ENCODE measurements around the gene ARHGEF5. TPM values are rescaled to one million over a fixed set of nuclear protein-coding genes. Genes with fewer than 3 reads are reported as not detected.
A peak's percentile ranks its signal among the peaks of the same experiment; 100 is the strongest.
"Not testable (repeated sequence)": the region's sequence is repeated elsewhere in the genome, so short reads cannot be mapped to it uniquely, and the experiment has no call there.

The ARHGEF5 gene
- total and polyA plus RNA-seq, 9 of the 15 experiments (the other 6 are each of a cell fraction or from before 2014, with no cell fraction given): 0.03 to 0.49 (median 0.10) TPM; not detected in 1

DNA sequence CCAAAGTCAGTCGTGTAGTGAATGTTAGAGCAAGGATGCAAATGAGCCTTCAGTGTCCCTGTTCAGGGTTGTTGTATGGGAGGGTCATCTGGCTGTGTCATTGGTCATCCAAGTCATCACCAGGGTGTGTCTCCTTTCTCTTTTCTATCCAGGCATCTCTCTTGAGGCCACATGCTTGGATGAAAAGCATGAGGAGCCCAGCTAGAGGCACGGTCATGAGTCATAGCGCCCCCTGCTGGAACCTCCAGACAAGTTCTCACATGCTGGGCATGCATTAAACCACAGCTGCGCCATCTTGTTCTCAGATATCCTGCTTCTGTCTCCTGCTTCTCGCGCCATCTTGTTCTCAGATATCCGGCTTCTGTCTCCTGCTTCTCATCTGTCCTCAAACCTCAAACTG lies 14.0 kb downstream of the ARHGEF5 start:
- H3K4me3 ChIP-seq; CTCF ChIA-PET (ENCODE audit: low intra/inter-chr PET ratio); in situ Hi-C loops (cut with MboI); H3K4me2 ChIP-seq (ENCODE audit: insufficient read depth, low read length); POLR2A ChIA-PET; H3K36me3 ChIP-seq (ENCODE audit: control insufficient read depth, insufficient read depth, low read length); intact Hi-C loops (cut with micrococcal nuclease); H4K20me1 ChIP-seq (replicated peaks; ENCODE audit: control insufficient read depth, insufficient read depth, low read length); BruUV-seq (replicated peaks); H3K9me3 ChIP-seq (replicated peaks; ENCODE audit: control insufficient read depth, insufficient read depth, low read depth, low read length); H2AFZ ChIP-seq (ENCODE audit: low read depth, low read length); H3K9me1 ChIP-seq (ENCODE audit: control insufficient read depth, insufficient read depth, low read length); H3K27me3 ChIP-seq (ENCODE audit: control insufficient read depth in 2 of 2, insufficient read depth in 2 of 2, low read length in 2 of 2); DNase-seq (ENCODE audit: extremely low read depth in 1 of 4, low spot score in 3 of 4); H3K27ac ChIP-seq (ENCODE audit: extremely low read depth, low read depth, low read length); H3K9ac ChIP-seq (ENCODE audit: insufficient read depth in 1 of 2, low read depth in 2 of 2, low read length in 2 of 2); H3K79me2 ChIP-seq (ENCODE audit: control insufficient read depth, insufficient read depth, low read length); H3K4me1 ChIP-seq (replicated peaks in 1 of 2; ENCODE audit: control insufficient read depth in 2 of 2, insufficient read depth in 2 of 2, low read length in 2 of 2): not testable (repeated sequence)
- ATAC-seq (peak; percentile 78), FAIRE-seq (peak; percentile 79)
- WGBS (ENCODE audit: insufficient coverage, low coverage, missing lambda C conversion rate): no CpG with 5 or more reads among the region's 7 CpGs

GRCh38 chr7:144378651-144379050 lies 23.4 kb downstream of the ARHGEF5 start:
- 3% methylated on average over 9 of the region's 9 CpGs for WGBS (ENCODE audit: insufficient coverage, low coverage, missing lambda C conversion rate)
- ChIA-PET POLR2A (no interaction called here), CTCF (ENCODE audit: low intra/inter-chr PET ratio) (no interaction called here)
- Histone ChIP-seq H3K9ac (ENCODE audit: insufficient read depth in 1 of 2, low read depth in 2 of 2, low read length in 2 of 2) (peak overlapping the region in 1 of 2 experiments; percentile 45; a peak in 1 of 4 replicates), H3K27me3 (ENCODE audit: control insufficient read depth in 2 of 2, insufficient read depth in 2 of 2, low read length in 2 of 2) (no peaks in the 10 kb centered on the region), H3K9me3 (replicated peaks; ENCODE audit: control insufficient read depth, insufficient read depth, low read depth, low read length) (no peaks in the 10 kb centered on the region), H3K9me1 (ENCODE audit: control insufficient read depth, insufficient read depth, low read length) (no peaks in the 10 kb centered on the region), H3K4me1 (replicated peaks in 1 of 2; ENCODE audit: control insufficient read depth in 2 of 2, insufficient read depth in 2 of 2, low read length in 2 of 2) (peaks cover 0 to 5% of the 10 kb centered on the region in 2 experiments; a peak in 2 of 5 replicates), H3K4me2 (ENCODE audit: insufficient read depth, low read length) (peak overlapping the region; percentile 14; the same call in 1 of the 2 replicates), H3K27ac (ENCODE audit: extremely low read depth, low read depth, low read length) (no peak overlapping the region), H3K4me3 (no peak overlapping the region), H3K36me3 (ENCODE audit: control insufficient read depth, insufficient read depth, low read length) (no peaks in the 10 kb centered on the region), H3K79me2 (ENCODE audit: control insufficient read depth, insufficient read depth, low read length) (no peaks in the 10 kb centered on the region), H4K20me1 (replicated peaks; ENCODE audit: control insufficient read depth, insufficient read depth, low read length) (no peaks in the 10 kb centered on the region), H2AFZ (ENCODE audit: low read depth, low read length) (peak overlapping the region; percentile 33; the same call in 1 of the 2 replicates)
- FAIRE-seq: no peak
- no TSS peak for BruUV-seq (replicated peaks)
- in situ Hi-C loops (cut with MboI) (loop anchor here (5.0 kb wide), 1 partner anchor 106 kb away; no protein-coding TSS in a partner anchor), intact Hi-C loops (cut with micrococcal nuclease) (no loop called here)
- peak; percentile 76 for ATAC-seq
- peak in 1 of 4 experiments; percentile 18 for DNase-seq (ENCODE audit: extremely low read depth in 1 of 4, low spot score in 3 of 4)
- no peak for TF ChIP-seq SIN3B (IDR thresholded peaks at IDR 0.05; ENCODE audit: low read depth)
- TF ChIP-seq, protein P1, sequence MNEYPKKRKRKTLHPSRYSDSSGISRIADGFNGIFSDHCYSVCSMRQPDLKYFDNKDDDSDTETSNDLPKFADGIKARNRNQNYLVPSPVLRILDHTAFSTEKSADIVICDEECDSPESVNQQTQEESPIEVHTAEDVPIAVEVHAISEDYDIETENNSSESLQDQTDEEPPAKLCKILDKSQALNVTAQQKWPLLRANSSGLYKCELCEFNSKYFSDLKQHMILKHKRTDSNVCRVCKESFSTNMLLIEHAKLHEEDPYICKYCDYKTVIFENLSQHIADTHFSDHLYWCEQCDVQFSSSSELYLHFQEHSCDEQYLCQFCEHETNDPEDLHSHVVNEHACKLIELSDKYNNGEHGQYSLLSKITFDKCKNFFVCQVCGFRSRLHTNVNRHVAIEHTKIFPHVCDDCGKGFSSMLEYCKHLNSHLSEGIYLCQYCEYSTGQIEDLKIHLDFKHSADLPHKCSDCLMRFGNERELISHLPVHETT (CRISPR knock-in tag; conservative IDR thresholded peaks at IDR 0.05 in 1 of 2, IDR thresholded peaks at IDR 0.05 in 1 of 2): 0 out of 4 replicates have a peak, but pooled peaks of 1 of the 2 experiments have one; percentile 26
- no peak for TF ChIP-seq ZSCAN32 (CRISPR knock-in tag; IDR thresholded peaks at IDR 0.05)
- TF ChIP-seq ATF1 (CRISPR knock-in tag; IDR thresholded peaks at IDR 0.05): no peak
- 0 out of 2 replicates have a peak, but pooled peaks have one; percentile 20 for TF ChIP-seq ATF1 (tag; IDR thresholded peaks at IDR 0.05)
- TF ChIP-seq ZBTB26 (CRISPR knock-in tag; IDR thresholded peaks at IDR 0.05): 0 out of 2 replicates have a peak, but pooled peaks have one; percentile 22
- TF ChIP-seq MCM2 (IDR thresholded peaks at IDR 0.05; ENCODE audit: low read depth): no peak
- peak; percentile 64 for TF ChIP-seq MEIS2 (IDR thresholded peaks at IDR 0.05; ENCODE audit: partially characterized antibody)
- TF ChIP-seq NFE2L1 (tag; IDR thresholded peaks at IDR 0.05; ENCODE audit: borderline replicate concordance, low read depth): 0 out of 2 replicates have a peak, but pooled peaks have one; percentile 16
- no peak for TF ChIP-seq NFXL1 (CRISPR knock-in tag; IDR thresholded peaks at IDR 0.05)
- no peak for TF ChIP-seq KHSRP (IDR thresholded peaks at IDR 0.05)
- no peak for TF ChIP-seq SAFB (IDR thresholded peaks at IDR 0.05; ENCODE audit: borderline replicate concordance, low read depth, low read length)
- no peak for TF ChIP-seq JUND (IDR thresholded peaks at IDR 0.05; ENCODE audit: borderline replicate concordance, low read depth, low read length)
- 0 out of 3 replicates have a peak, but pooled peaks have one; percentile 15 for TF ChIP-seq JUND (tag; IDR thresholded peaks at IDR 0.05; ENCODE audit: borderline replicate concordance, low read depth, low read length)
- no peak for TF ChIP-seq MCM5 (IDR thresholded peaks at IDR 0.05; ENCODE audit: low read depth)
